MM.1S (cell line): ENCODE results near the gene RBM34.

Experiments used
- DNase-seq: peaks from one replicate; pipeline ENCODE4 v3.0.0-alpha.2; 2015
- H2AFZ ChIP-seq: fragments of 300-600 bp; sonication (generic); 2 replicates; pipeline ENCODE4 v1.6.0; 2016; ENCODE audit warnings: antibody characterized with exemption, low read length
- H3F3A ChIP-seq: fragments of 300-600 bp; sonication (generic); 2 replicates; pipeline ENCODE4 v1.6.1; 2016; ENCODE audit warnings: mild to moderate bottlenecking, antibody characterized with exemption, low read length, moderate library complexity, mixed read lengths; ENCODE audit not compliant: insufficient read depth
- H3K27ac ChIP-seq: fragments of 300-600 bp; sonication (generic); 2 replicates; pipeline ENCODE4 v1.5.1; 2016; ENCODE audit warnings: mild to moderate bottlenecking, low read length
- H3K27me3 ChIP-seq: fragments of 300-600 bp; sonication (generic); replicated peaks from 2 replicates; pipeline ENCODE4 v1.6.0; 2016; ENCODE audit warnings: low read length; ENCODE audit not compliant: insufficient read depth
- H3K36me3 ChIP-seq: fragments of 300-600 bp; sonication (generic); replicated peaks from 2 replicates; pipeline ENCODE4 v1.6.1; 2016; ENCODE audit warnings: mild to moderate bottlenecking, low read length, mixed read lengths; ENCODE audit not compliant: insufficient read depth
- H3K4me1 ChIP-seq: fragments of 300-600 bp; sonication (generic); 2 replicates; pipeline ENCODE4 v1.6.1; 2016; ENCODE audit warnings: low read length, mixed read lengths
- H3K4me2 ChIP-seq: fragments of 300-600 bp; sonication (generic); 2 replicates; pipeline ENCODE4 v1.6.0; 2016; ENCODE audit warnings: low read depth, low read length
- H3K4me3 ChIP-seq: fragments of 300-600 bp; sonication (generic); 2 replicates; pipeline ENCODE4 v1.5.1; 2016; ENCODE audit warnings: low read length, mixed read lengths
- H3K79me2 ChIP-seq: fragments of 300-600 bp; sonication (generic); 2 replicates; pipeline ENCODE4 v1.6.1; 2016; ENCODE audit warnings: mixed run types, low read length, mixed read lengths
- H3K9ac ChIP-seq: fragments of 300-600 bp; sonication (generic); 2 replicates; pipeline ENCODE4 v1.6.1; 2016; ENCODE audit warnings: low read length, mixed read lengths
- H3K9me2 ChIP-seq: fragments of 300-600 bp; sonication (generic); replicated peaks from 2 replicates; pipeline ENCODE4 v1.6.1; 2016; ENCODE audit warnings: mild to moderate bottlenecking, low read length, mixed read lengths; ENCODE audit not compliant: insufficient read depth
- H3K9me3 ChIP-seq: fragments of 300-600 bp; sonication (generic); replicated peaks from 2 replicates; pipeline ENCODE4 v1.6.1; 2016; ENCODE audit warnings: mild to moderate bottlenecking, low read length, mixed read lengths; ENCODE audit not compliant: insufficient read depth
- H4K20me1 ChIP-seq: fragments of 300-600 bp; sonication (generic); 2 replicates; pipeline ENCODE4 v1.6.1; 2016; ENCODE audit warnings: mild to moderate bottlenecking, low read length, moderate library complexity, mixed read lengths; ENCODE audit not compliant: insufficient read depth
- EZH2 ChIP-seq: fragments of 300-600 bp; sonication (generic); optimal IDR thresholded peaks from 2 replicates; pipeline ENCODE3; 2017; ENCODE audit warnings: low read depth, mild to moderate bottlenecking, antibody characterized with exemption, low read length, mixed read lengths
- EZH2phosphoT487 ChIP-seq: fragments of 300-600 bp; sonication (generic); IDR thresholded peaks from 2 replicates; pipeline ENCODE4 v1.6.1; 2018; ENCODE audit warnings: antibody characterized with exemption, low read length
- TF ChIP-seq, protein P1 (sequence below): fragments of 300-600 bp; sonication (generic); IDR thresholded peaks from 2 replicates; pipeline ENCODE4 v1.5.1; 2016; ENCODE audit warnings: antibody characterized with exemption, low read length, mixed read lengths

RBM34 gene

DNA sequence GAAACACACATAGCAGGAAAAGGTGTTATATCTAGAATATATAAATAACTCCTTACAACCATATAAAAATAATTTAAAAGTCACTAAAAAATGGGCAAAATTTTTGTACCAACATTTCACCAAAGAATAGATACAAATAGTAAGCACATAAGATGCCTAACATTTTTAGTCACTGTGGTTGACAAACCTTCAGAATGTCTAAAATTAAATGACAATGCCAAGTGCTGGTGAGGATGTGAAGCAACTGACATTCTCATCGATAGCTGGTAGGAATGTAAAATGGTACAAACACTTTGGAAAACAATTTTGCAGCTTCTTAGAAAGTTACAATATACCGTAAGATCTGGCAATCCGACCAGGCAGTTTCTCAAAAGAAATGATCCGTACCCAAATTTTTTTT lies 18.1 kb downstream of the RBM34 start:
- Histone ChIP-seq H2AFZ (no peak overlapping the region), H3K79me2 (peaks cover 25% of the 10 kb centered on the region; the same call in 1 of the 2 replicates), H3K36me3 (0 out of 2 replicates have a peak, but pooled peaks cover 3% of the 10 kb centered on the region), H3K27me3 (no peaks in the 10 kb centered on the region), H4K20me1 (no peaks in the 10 kb centered on the region), H3F3A (no peaks in the 10 kb centered on the region), H3K4me3 (no peak overlapping the region), H3K4me1 (no peaks in the 10 kb centered on the region), H3K9me3 (no peaks in the 10 kb centered on the region), H3K9me2 (no peaks in the 10 kb centered on the region), H3K9ac (no peak overlapping the region), H3K27ac (no peak overlapping the region), H3K4me2 (no peak overlapping the region)
- TF ChIP-seq, protein P1, sequence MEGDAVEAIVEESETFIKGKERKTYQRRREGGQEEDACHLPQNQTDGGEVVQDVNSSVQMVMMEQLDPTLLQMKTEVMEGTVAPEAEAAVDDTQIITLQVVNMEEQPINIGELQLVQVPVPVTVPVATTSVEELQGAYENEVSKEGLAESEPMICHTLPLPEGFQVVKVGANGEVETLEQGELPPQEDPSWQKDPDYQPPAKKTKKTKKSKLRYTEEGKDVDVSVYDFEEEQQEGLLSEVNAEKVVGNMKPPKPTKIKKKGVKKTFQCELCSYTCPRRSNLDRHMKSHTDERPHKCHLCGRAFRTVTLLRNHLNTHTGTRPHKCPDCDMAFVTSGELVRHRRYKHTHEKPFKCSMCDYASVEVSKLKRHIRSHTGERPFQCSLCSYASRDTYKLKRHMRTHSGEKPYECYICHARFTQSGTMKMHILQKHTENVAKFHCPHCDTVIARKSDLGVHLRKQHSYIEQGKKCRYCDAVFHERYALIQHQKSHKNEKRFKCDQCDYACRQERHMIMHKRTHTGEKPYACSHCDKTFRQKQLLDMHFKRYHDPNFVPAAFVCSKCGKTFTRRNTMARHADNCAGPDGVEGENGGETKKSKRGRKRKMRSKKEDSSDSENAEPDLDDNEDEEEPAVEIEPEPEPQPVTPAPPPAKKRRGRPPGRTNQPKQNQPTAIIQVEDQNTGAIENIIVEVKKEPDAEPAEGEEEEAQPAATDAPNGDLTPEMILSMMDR: no peak
- TF ChIP-seq EZH2: no peak
- no peak for TF ChIP-seq EZH2phosphoT487
- no peak for DNase-seq

DNA sequence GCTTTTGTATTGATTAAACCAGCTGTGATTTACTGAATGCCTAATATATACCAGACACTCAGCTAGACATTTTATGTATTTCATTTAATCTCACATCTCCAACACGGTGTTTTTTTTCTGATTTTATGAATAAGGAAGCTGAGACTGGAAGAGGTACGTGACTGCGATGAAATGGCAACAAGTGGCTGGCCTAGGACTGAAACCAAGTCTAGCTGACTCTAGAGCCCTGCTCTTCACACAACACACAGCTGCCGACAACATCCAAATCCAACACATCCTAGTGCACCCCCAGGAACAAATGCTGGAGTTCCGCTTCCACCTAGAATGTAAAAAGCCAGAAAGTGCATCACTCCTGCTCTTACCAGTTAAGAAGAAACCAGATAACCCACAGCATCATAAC lies 21.7 kb downstream of the RBM34 start:
- TF ChIP-seq EZH2phosphoT487 (no peak), EZH2 (no peak)
- TF ChIP-seq, protein P1: no peak
- no peak overlapping the region for H3K9ac ChIP-seq
- no peaks in the 10 kb centered on the region for H3F3A ChIP-seq
- no peaks in the 10 kb centered on the region for H3K4me1 ChIP-seq
- H3K9me3 ChIP-seq: no peaks in the 10 kb centered on the region
- DNase-seq: no peak
- no peak overlapping the region for H3K4me2 ChIP-seq
- H4K20me1 ChIP-seq: no peaks in the 10 kb centered on the region
- H3K27me3 ChIP-seq: no peaks in the 10 kb centered on the region
- H3K36me3 ChIP-seq: peaks cover 11% of the 10 kb centered on the region
- H3K9me2 ChIP-seq: no peaks in the 10 kb centered on the region
- peaks cover 12% of the 10 kb centered on the region; the same call in 1 of the 2 replicates for H3K79me2 ChIP-seq
- no peak overlapping the region for H2AFZ ChIP-seq
- no peak overlapping the region for H3K4me3 ChIP-seq
- no peak overlapping the region for H3K27ac ChIP-seq

DNA sequence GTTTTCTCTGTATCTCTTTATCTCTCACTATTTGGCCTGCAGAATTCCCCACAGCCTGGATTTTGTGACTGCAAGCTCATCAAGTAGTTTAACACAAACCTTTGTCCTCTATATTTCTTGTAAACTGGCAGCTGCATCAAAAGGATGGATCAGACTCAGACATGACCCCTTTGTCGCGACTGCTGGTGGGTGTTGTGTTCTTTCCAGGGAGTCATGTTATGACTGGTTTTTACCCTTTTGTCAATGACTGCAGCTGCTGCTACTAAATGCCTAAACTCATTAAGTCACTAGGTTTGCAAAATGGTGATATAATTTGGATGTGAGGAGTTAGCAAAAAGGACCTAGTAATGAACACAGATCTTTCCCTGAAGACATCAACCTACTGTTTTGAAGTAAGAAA lies 22.2 kb downstream of the RBM34 start:
- H3K36me3 ChIP-seq: peaks cover 11% of the 10 kb centered on the region
- no peak overlapping the region for H3K27ac ChIP-seq
- TF ChIP-seq, protein P1: no peak
- no peak for TF ChIP-seq EZH2phosphoT487
- TF ChIP-seq EZH2: no peak

More for the DNA sequence above, 22.2 kb downstream of the RBM34 start:
- Histone ChIP-seq H3K79me2 (peaks cover 8% of the 10 kb centered on the region; the same call in 1 of the 2 replicates), H3K9ac (no peak overlapping the region), H2AFZ (no peak overlapping the region), H3K27me3 (no peaks in the 10 kb centered on the region), H3F3A (no peaks in the 10 kb centered on the region), H3K9me3 (no peaks in the 10 kb centered on the region), H3K4me2 (no peak overlapping the region), H4K20me1 (no peaks in the 10 kb centered on the region), H3K4me3 (no peak overlapping the region), H3K4me1 (no peaks in the 10 kb centered on the region), H3K9me2 (no peaks in the 10 kb centered on the region)
- DNase-seq: no peak
